Peyer's patch (tissue), 4 donors: ENCODE results near the gene HS3ST3B1.

Source experiments
- POLR2A ChIP-seq, 2 donors: fragments of 450-650 bp; IDR thresholded peaks; one replicate each; pipeline ENCODE4 v1.5.1; 2017; ENCODE audit warnings: antibody characterized with exemption in 2 of 2, mild to moderate bottlenecking in 2 of 2, moderate library complexity in 2 of 2
- TF ChIP-seq, protein P1 (sequence below), 6 experiments: fragments of 450-650 bp in 4 of 6; fragments of 200-600 bp in 2 of 6; sonication (generic) in 1 of 6; IDR thresholded peaks; one replicate each; pipeline ENCODE4 v1.5.1; 2017 to 2019; ENCODE audit warnings: antibody characterized with exemption in 6 of 6, mild to moderate bottlenecking in 3 of 6, moderate library complexity in 1 of 6

DNA sequence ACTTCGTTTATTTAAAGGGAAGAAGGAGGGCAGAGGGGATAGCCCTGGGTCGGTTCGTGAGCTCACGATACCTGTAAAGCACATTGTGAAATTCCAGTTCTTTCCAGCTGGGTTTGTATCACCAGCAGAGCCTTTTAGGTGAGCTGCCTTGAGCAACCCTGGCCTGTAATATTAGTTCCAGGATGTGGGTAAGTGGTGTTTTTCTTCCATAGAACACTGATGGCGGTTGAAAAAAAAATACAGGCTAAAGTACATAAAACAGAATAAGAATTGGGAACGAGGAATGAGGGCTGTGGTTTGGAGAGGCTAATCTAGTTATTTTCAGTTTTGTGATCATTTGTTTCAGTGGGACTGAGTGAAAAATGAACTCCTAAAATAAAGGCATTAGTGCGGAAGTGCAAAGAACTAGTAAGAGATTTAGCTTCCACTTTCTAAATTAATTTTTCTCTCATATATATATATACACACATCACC lies 20.6 kb downstream of the HS3ST3B1 start:
- TF ChIP-seq, protein P1, sequence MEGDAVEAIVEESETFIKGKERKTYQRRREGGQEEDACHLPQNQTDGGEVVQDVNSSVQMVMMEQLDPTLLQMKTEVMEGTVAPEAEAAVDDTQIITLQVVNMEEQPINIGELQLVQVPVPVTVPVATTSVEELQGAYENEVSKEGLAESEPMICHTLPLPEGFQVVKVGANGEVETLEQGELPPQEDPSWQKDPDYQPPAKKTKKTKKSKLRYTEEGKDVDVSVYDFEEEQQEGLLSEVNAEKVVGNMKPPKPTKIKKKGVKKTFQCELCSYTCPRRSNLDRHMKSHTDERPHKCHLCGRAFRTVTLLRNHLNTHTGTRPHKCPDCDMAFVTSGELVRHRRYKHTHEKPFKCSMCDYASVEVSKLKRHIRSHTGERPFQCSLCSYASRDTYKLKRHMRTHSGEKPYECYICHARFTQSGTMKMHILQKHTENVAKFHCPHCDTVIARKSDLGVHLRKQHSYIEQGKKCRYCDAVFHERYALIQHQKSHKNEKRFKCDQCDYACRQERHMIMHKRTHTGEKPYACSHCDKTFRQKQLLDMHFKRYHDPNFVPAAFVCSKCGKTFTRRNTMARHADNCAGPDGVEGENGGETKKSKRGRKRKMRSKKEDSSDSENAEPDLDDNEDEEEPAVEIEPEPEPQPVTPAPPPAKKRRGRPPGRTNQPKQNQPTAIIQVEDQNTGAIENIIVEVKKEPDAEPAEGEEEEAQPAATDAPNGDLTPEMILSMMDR (IDR thresholded peaks at IDR 0.05): no peak
- no peak for TF ChIP-seq POLR2A (IDR thresholded peaks at IDR 0.05)
